ENCODE measurements around the gene RAD50. TPM values are rescaled to one million over a fixed set of nuclear protein-coding genes. Genes with fewer than 3 reads are reported as not detected.

Gene RAD50
- total and polyA plus RNA-seq, 8 donors: 35.3 to 50.0 (median 42.3) TPM

GRCh38 chr5:132684922-132685720, 128.3 kb downstream of the RAD50 start:
- no peaks in the 10 kb centered on the region for H3K27me3 ChIP-seq
- no peaks in the 10 kb centered on the region for H3K9me3 ChIP-seq
- intact Hi-C loops (cut with DNase I): no loop called here
- DNase-seq (no peak), ATAC-seq (no peak)
- no peak overlapping the region for H3K27ac ChIP-seq
- H3K4me3 ChIP-seq: no peak overlapping the region
- no peaks in the 10 kb centered on the region for H3K4me1 ChIP-seq
- no peaks in the 10 kb centered on the region for H3K36me3 ChIP-seq
- TF ChIP-seq, protein P1, sequence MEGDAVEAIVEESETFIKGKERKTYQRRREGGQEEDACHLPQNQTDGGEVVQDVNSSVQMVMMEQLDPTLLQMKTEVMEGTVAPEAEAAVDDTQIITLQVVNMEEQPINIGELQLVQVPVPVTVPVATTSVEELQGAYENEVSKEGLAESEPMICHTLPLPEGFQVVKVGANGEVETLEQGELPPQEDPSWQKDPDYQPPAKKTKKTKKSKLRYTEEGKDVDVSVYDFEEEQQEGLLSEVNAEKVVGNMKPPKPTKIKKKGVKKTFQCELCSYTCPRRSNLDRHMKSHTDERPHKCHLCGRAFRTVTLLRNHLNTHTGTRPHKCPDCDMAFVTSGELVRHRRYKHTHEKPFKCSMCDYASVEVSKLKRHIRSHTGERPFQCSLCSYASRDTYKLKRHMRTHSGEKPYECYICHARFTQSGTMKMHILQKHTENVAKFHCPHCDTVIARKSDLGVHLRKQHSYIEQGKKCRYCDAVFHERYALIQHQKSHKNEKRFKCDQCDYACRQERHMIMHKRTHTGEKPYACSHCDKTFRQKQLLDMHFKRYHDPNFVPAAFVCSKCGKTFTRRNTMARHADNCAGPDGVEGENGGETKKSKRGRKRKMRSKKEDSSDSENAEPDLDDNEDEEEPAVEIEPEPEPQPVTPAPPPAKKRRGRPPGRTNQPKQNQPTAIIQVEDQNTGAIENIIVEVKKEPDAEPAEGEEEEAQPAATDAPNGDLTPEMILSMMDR (IDR thresholded peaks at IDR 0.05): no peak

DNA sequence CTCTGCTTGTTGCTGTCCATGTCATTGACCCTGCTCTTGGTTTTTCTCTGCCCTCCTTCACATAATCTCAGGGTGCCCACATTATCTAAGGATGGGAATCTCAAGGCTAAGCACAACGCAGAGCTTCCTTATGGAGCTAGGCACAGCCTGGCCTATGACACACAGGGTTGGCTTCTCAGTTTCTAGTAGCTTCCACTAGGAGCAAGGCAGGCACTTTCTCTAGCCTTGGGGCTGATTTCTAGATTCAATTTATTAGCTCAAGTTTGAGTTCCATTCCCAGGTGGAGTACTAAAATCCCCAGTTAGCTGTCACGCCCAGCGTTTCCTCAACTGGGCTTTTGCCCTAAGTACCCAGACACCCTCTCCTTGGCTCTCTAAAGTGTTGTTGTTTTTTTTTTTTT, 129.4 kb downstream of the RAD50 start:
- TF ChIP-seq, protein P1 (IDR thresholded peaks at IDR 0.05): no peak

DNA sequence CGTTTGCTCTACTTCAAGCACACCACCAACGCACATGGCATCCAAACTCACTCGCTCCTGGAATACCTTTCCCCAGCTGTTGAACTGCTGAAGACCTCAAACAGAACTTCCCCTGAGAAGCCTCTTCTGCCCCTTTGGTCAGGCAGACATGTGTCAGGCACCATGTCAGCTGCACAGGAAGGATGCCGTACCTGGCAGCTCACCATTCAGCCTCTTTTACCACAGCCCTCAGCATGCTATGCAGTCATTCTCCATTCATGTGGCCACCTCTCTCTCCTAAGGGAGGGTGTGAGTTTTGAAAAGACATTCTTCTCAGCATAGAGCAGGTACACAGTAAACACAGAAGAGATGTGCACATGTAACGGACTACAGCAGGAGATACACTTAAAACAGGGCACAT, 131.2 kb downstream of the RAD50 start:
- Histone ChIP-seq H3K27ac (no peak overlapping the region), H3K27me3 (no peaks in the 10 kb centered on the region), H3K4me1 (no peaks in the 10 kb centered on the region), H3K9me3 (no peaks in the 10 kb centered on the region), H3K4me3 (no peak overlapping the region), H3K36me3 (no peaks in the 10 kb centered on the region)
- TF ChIP-seq, protein P1 (IDR thresholded peaks at IDR 0.05): no peak
- ATAC-seq (no peak), DNase-seq (no peak)
- intact Hi-C loops (cut with DNase I): no loop called here

More for the DNA sequence above, 129.4 kb downstream of the RAD50 start:
- no peak overlapping the region for H3K27ac ChIP-seq
- ATAC-seq (no peak), DNase-seq (no peak)
- no peaks in the 10 kb centered on the region for H3K27me3 ChIP-seq
- H3K4me1 ChIP-seq: no peaks in the 10 kb centered on the region
- intact Hi-C loops (cut with DNase I): no loop called here
- H3K36me3 ChIP-seq: no peaks in the 10 kb centered on the region
- H3K4me3 ChIP-seq: no peak overlapping the region
- H3K9me3 ChIP-seq: no peaks in the 10 kb centered on the region

DNA sequence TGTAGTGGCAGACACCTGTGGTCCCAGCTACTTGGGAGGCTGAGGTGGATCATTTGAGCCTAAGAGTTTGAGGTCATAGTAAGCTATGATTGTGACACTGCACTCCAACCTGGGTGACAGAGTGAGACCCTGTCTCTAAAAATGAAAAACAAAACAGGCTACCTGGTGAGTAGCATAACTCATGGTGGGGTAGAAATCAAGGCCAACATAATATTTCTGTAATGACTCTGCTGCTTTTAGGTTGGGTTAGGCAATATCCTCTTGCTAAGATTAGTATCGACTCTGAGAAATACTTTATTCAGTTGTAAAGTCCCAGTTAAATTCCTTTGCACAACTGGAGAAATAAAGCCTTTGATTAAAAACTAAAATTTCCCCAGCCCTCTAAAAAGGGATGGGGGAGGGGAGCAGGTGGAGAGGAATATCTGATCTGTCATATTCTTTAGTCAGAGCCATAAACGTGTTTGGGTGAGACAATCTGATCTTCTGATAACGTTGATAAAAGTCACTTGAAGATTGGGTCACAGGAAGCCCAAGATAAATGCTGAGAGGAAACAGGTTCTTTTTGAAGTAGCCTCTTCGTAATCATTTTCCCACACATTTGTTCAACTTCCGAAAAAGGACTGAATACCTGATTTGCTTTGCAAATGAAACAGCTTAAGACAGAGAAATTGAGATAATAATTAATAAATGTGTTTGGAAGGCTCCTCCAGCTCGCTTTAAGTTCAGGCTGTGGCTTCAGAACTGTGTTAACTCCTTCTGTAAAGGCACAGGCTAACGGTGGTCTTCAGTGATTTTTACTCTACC, 132.0 kb downstream of the RAD50 start:
- H3K27ac ChIP-seq: no peak overlapping the region
- intact Hi-C loops (cut with DNase I): no loop called here
- H3K36me3 ChIP-seq: no peaks in the 10 kb centered on the region
- TF ChIP-seq, protein P1 (IDR thresholded peaks at IDR 0.05): no peak
- no peaks in the 10 kb centered on the region for H3K27me3 ChIP-seq
- no peak for DNase-seq
- H3K9me3 ChIP-seq: no peaks in the 10 kb centered on the region
- H3K4me1 ChIP-seq: no peaks in the 10 kb centered on the region
- H3K4me3 ChIP-seq: no peak overlapping the region
- ATAC-seq: no peak

DNA sequence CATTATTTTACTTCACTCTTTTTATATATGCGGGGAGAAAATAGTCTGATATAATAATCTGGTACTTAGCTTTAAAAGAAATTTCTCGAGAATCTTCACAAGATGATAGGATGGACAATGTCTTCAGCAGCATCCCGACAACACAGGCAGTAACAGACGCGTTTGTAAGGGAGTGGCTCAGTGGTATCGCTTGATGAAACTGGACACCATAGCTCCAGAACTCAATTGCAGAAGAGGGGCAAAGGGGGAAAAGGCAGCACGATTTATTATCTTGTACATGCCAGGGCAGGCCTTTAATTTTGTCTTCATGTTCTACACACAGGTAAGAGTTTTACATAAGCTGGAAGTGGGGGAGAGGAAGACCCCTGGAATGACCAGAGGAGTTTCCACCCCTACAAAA, 132.7 kb downstream of the RAD50 start:
- H3K36me3 ChIP-seq: no peaks in the 10 kb centered on the region
- no peak for ATAC-seq
- H3K27ac ChIP-seq: no peak overlapping the region
- intact Hi-C loops (cut with DNase I): no loop called here
- no peaks in the 10 kb centered on the region for H3K4me1 ChIP-seq
- no peaks in the 10 kb centered on the region for H3K9me3 ChIP-seq
- TF ChIP-seq, protein P1 (IDR thresholded peaks at IDR 0.05): no peak
- H3K27me3 ChIP-seq: no peaks in the 10 kb centered on the region
- H3K4me3 ChIP-seq: no peak overlapping the region
- no peak for DNase-seq

Measured in left lung (tissue), 10 donors.